DND-41 (cell line): ENCODE measurements around the gene PSMC6.

Experiments used
- ATAC-seq: fragments of 200-7000 bp; cut with Tn5 transposase; 3 replicates; pipeline ENCODE4 v1.9.1; 2021; ENCODE audit warnings: low read depth; ENCODE audit not compliant: insufficient read depth
- DNase-seq: peaks from one replicate; pipeline ENCODE4 v3.0.0-alpha.2; 2020
- H2AFZ ChIP-seq: 2 replicates; pipeline ENCODE4 v1.6.0; 2012; ENCODE audit warnings: low read depth, low read length
- H3K27ac ChIP-seq: 2 replicates; pipeline ENCODE4 v1.5.1; 2012; ENCODE audit warnings: low read length, inconsistent platforms
- H3K27me3 ChIP-seq: fragments of 200-600 bp; sonication (generic); 2 replicates; pipeline ENCODE4 v1.6.0; 2012; ENCODE audit warnings: low read length, mild to moderate bottlenecking, inconsistent platforms; ENCODE audit not compliant: insufficient read depth, poor library complexity
- H3K36me3 ChIP-seq: 2 replicates; pipeline ENCODE4 v1.5.1; 2012; ENCODE audit warnings: low read length, inconsistent platforms; ENCODE audit not compliant: insufficient read depth
- H3K4me1 ChIP-seq: 2 replicates; pipeline ENCODE4 v1.5.1; 2012; ENCODE audit warnings: mild to moderate bottlenecking, low read length; ENCODE audit not compliant: insufficient read depth
- H3K4me2 ChIP-seq: 2 replicates; pipeline ENCODE4 v1.6.0; 2012; ENCODE audit warnings: mild to moderate bottlenecking, moderate library complexity, low read length, inconsistent platforms; ENCODE audit not compliant: insufficient read depth
- H3K4me3 ChIP-seq, 2 experiments: fragments of 200-600 bp in 1 of 2; shearing (Covaris generic) in 1 of 2; 2 replicates each; pipeline ENCODE4 v1.5.1; 2012 to 2016; ENCODE audit warnings: inconsistent platforms in 2 of 2, low read length in 2 of 2, mild to moderate bottlenecking in 2 of 2, low read depth in 1 of 2, moderate library complexity in 1 of 2
- H3K79me2 ChIP-seq: 2 replicates; pipeline ENCODE4 v1.6.0; 2012; ENCODE audit warnings: low read length, inconsistent platforms; ENCODE audit not compliant: insufficient read depth
- H3K9ac ChIP-seq: 2 replicates; pipeline ENCODE4 v1.6.0; 2012; ENCODE audit warnings: low read depth, mild to moderate bottlenecking, inconsistent platforms, low read length, moderate library complexity
- H3K9me3 ChIP-seq: 2 replicates; pipeline ENCODE4 v1.5.1; 2012; ENCODE audit warnings: low read length, moderate library complexity, mild to moderate bottlenecking, inconsistent platforms; ENCODE audit not compliant: insufficient read depth, severe bottlenecking
- H4K20me1 ChIP-seq: 2 replicates; pipeline ENCODE4 v1.6.0; 2012; ENCODE audit warnings: low read length; ENCODE audit not compliant: insufficient read depth
- EZH2 ChIP-seq: IDR thresholded peaks from 3 replicates; pipeline ENCODE4 v1.6.1; 2012; ENCODE audit warnings: borderline replicate concordance, low read depth, mild to moderate bottlenecking, moderate library complexity, low read length, inconsistent platforms; ENCODE audit not compliant: severe bottlenecking
- TF ChIP-seq, protein P1 (sequence below): IDR thresholded peaks from 2 replicates; pipeline ENCODE4 v1.5.1; 2012; ENCODE audit warnings: borderline replicate concordance, low read length, moderate library complexity, mild to moderate bottlenecking; ENCODE audit not compliant: poor library complexity, severe bottlenecking; ENCODE audit errors: extremely low read depth

Gene PSMC6

DNA sequence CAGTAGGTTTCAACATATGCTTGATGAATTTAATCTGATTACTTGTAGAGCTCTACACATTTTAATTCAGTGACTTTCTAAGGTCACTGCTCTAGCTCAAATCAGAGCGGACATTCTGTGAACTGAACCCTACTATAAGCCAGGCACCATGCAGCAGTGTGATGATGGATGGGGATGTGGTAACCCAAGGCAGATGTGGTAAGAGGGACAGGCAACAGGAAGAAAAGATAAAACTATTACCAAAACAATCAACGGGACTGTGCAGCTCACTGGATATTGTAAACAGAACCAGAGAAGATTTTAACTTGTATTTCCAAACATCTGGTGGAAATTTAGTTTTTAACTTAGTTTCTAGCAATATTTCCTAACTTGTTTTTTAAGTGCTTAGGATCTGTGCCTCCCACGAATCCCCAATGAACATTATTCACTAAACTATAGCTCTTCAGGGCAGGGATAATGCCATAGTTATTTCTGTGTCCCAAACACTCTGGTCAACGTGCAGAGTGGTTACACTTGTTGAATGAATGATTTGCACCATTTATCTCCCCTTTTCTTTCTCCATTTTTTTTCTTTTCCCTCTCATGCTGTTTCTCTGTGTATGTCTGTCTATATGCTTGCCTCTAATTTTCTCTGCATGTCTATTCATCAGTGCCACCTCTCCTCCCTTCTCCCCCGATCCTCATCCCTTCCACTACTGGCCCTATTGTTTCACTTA is 14.6 kb upstream of the PSMC6 start:
- Histone ChIP-seq H3K4me3 (peak overlapping the region in 1 of 2 experiments; percentile 16; a peak in 2 of 4 replicates), H4K20me1 (peaks cover 37% of the 10 kb centered on the region), H3K36me3 (peaks cover 5% of the 10 kb centered on the region; the same call in 1 of the 2 replicates), H3K27me3 (no peaks in the 10 kb centered on the region), H3K9ac (no peak overlapping the region), H3K27ac (no peak overlapping the region; the same call in 1 of the 2 replicates), H3K9me3 (no peaks in the 10 kb centered on the region), H3K4me2 (peak overlapping the region; percentile 87), H3K79me2 (peaks cover 83% of the 10 kb centered on the region), H3K4me1 (peaks cover 42% of the 10 kb centered on the region), H2AFZ (no peak overlapping the region)
- DNase-seq (peak; percentile 32), ATAC-seq (peak; percentile 22; the same call in 1 of the 3 replicates)
- TF ChIP-seq, protein P1, sequence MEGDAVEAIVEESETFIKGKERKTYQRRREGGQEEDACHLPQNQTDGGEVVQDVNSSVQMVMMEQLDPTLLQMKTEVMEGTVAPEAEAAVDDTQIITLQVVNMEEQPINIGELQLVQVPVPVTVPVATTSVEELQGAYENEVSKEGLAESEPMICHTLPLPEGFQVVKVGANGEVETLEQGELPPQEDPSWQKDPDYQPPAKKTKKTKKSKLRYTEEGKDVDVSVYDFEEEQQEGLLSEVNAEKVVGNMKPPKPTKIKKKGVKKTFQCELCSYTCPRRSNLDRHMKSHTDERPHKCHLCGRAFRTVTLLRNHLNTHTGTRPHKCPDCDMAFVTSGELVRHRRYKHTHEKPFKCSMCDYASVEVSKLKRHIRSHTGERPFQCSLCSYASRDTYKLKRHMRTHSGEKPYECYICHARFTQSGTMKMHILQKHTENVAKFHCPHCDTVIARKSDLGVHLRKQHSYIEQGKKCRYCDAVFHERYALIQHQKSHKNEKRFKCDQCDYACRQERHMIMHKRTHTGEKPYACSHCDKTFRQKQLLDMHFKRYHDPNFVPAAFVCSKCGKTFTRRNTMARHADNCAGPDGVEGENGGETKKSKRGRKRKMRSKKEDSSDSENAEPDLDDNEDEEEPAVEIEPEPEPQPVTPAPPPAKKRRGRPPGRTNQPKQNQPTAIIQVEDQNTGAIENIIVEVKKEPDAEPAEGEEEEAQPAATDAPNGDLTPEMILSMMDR = no peak
- TF ChIP-seq EZH2 = no peak

DNA sequence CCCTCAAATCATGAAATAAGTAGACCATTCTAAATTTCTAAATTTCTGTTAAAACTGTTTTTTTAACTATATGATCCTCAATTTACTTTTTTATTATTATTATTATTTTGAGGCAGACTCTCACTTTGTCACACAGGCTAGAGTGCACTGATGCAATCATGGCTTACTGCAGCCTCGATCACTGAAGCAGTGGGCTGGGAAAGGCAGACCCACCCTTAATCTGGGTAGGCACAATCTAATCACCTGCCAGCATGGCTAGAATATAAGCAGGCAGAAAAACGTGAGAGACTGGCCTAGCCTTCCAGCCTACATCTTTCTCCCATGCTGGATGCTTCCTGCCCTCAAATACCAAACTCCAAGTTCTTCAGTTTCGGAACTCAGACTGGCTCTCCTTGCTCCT is 14.0 kb upstream of the PSMC6 start:
- H4K20me1 ChIP-seq = peaks cover 31% of the 10 kb centered on the region
- H3K4me1 ChIP-seq = peaks cover 42% of the 10 kb centered on the region
- peak overlapping the region; percentile 87 for H3K4me2 ChIP-seq
- no peak overlapping the region for H3K27ac ChIP-seq
- peaks cover 5% of the 10 kb centered on the region; the same call in 1 of the 2 replicates for H3K36me3 ChIP-seq
- DNase-seq (no peak), ATAC-seq (no peak)
- H3K4me3 ChIP-seq = peak overlapping the region in 1 of 2 experiments; percentile 26; a peak in 1 of 4 replicates
- peaks cover 77% of the 10 kb centered on the region for H3K79me2 ChIP-seq
- H3K9me3 ChIP-seq = no peaks in the 10 kb centered on the region
- peak overlapping the region; percentile 91; the same call in 1 of the 2 replicates for H3K9ac ChIP-seq
- no peak overlapping the region for H2AFZ ChIP-seq
- no peak for TF ChIP-seq EZH2
- TF ChIP-seq, protein P1 = no peak
- no peaks in the 10 kb centered on the region for H3K27me3 ChIP-seq

DNA sequence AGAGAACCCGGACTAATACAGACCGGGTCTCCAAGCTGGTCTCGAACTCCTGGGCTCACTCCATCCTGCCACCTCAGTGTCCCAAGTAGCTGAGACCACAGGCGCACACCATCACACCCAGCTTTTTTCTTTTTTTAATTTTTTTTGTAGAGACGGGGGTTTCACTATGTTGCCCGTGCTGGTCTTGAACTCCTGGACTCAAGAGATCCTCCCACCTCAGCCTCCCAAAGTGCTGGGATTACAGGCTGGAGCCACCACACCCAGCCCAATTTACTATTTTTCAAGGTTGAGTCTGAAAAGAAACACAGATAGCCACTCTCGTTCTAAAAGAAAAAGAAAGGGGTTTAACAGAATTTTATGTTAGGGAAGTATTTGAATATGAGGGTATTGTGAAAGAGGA is 13.5 kb upstream of the PSMC6 start:
- peaks cover 42% of the 10 kb centered on the region for H3K4me1 ChIP-seq
- no peak for TF ChIP-seq EZH2
- TF ChIP-seq, protein P1 = no peak
- DNase-seq = no peak

More for the DNA sequence above, 13.5 kb upstream of the PSMC6 start:
- Histone ChIP-seq H3K4me2 (peak overlapping the region; percentile 87), H3K9me3 (no peaks in the 10 kb centered on the region), H3K4me3 (peak overlapping the region in 1 of 2 experiments; percentile 96; a peak in 1 of 4 replicates), H3K9ac (peak overlapping the region; percentile 91), H3K79me2 (peaks cover 72% of the 10 kb centered on the region), H3K27ac (peak overlapping the region; percentile 19; the same call in 1 of the 2 replicates), H3K27me3 (no peaks in the 10 kb centered on the region), H3K36me3 (peaks cover 5% of the 10 kb centered on the region; the same call in 1 of the 2 replicates), H4K20me1 (peaks cover 28% of the 10 kb centered on the region), H2AFZ (no peak overlapping the region)
- ATAC-seq = no peak
